Stimulated activated CD4-positive, alpha-beta T cell treated with anti-CD3 and anti-CD28 coated beads, Interleukin-1b, Interleukin-23, amount 100 ng/mL, for 4 hours (primary cell): Measurements from ENCODE around the gene TIMM22.
"Not testable (repeated sequence)": the region's sequence is repeated elsewhere in the genome, so short reads cannot be mapped to it uniquely, and the experiment has no call there.

ENCODE experiments used
- DNase-seq, 2 donors: peaks; one replicate each; pipeline ENCODE4 v3.0.0-alpha.2; 2020; ENCODE audit warnings: low read depth in 2 of 2

The TIMM22 gene

DNA sequence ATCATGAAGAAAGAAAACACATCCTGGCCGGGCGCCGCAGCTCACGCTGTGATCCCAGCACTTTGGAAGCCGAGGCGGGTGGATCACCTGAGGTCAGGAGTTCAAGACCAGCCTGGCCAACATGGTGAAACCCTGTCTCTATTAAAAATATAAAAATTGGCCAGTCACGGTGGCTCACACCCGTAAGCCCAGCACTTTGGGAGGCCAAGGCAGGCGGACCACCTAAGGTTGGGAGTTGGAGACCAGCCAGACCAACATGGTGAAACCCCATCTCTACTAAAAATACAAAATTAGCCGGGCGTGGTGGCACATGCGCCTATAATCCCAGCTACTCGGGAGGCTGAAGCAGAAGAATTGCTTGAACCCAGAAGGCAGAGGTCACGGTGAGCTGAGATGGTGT is 25.1 kb upstream of the TIMM22 start:
- not testable (repeated sequence) for DNase-seq

- no peak for DNase-seq
Measured at GRCh38 chr17:973053-973452, 23.9 kb upstream of the TIMM22 start.

- not testable (repeated sequence) for DNase-seq
Measured at GRCh38 chr17:974778-975177, 22.2 kb upstream of the TIMM22 start.

DNA sequence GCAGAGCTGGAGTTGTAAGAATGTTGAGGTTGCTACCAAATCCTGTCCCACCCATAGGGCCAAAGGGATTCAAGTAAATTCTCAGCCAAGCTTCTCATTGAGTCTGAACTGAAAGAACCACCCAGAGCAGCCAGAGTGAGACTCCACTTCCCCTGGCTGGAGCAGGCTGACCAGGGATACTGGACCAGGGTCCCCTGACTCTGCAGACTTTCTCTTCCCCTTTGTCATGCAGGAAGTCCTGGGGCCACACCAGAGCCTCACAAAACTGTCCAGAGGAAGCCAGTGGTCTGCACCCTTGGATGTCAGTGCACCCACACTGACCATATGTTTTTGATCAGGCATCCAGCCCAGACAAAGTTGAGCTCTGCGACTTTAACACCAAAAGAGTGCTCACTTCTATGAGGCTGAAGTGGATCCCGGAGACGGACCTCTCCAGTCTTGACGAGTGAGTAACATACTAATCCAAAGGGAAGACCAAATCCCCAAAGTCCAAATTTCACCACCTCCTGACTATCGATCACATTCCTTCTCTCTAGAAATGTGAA is 21.5 kb upstream of the TIMM22 start:
- DNase-seq: no peak

DNA sequence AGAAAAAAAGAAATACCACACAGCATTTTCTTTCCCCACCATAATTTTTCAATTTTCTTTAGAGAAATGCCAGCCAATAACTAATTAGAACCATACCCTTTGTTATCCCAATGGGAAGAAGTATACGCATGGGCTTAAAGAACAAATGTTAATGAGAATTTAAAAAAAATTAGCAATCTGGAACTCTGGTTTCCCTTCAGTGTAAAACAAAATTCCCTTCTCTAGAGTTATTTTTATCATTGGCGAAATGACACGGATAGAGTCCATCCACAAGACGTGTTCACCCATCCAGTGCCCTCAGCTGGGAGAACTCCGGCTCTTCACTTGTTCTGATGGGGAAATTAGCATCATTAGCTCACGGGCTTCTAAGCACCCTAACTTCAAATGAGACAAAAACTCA is 20.6 kb upstream of the TIMM22 start:
- no peak for DNase-seq

- DNase-seq: no peak
Measured at GRCh38 chr17:977166-977565, 19.8 kb upstream of the TIMM22 start.

DNA sequence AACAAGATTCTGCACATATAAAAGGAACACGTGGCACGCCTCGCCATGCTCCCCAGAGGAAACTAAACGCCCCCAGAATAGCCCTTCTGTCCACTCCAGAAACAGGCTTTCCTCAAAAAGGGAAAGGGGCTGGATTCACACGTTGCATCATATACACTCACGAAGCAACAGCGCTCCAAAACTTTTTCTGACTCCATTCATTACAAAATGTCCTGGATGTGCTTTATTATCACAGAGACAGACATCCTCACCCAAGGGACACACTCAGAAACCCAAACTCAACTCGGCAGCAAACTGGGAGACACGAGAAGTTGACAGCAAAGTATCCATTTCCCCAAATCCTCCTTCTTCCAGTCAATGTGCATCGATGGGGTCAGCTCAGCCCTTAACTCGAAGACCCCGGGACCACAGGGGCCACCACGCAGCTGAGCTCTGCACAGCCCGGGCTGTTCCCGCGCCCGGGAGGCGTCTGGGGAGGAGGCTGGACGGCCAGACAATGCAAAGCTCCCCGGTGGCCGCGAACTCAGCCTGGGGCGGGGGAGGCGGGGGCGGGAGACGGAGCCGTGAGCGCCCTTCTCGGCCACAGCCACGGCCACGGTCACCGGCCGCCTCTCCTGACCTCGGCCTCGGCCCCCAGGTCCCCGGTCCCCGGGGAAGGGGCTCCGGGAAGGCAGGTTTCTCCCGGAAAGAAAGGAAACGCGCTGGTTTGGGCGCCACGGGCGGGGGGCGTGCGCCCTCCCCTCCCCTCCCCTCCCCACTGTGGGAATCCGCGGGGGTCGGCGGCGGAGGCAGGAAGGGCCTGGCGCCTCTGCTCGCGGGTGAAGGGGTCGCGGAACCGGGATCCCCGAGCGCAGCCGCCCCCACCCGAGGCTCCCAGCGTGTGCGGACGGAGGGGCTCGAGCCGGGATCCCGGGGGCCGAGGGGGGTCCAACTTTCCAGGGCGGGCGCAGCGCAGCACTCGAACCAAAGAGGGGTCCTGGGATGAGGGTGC is 18.5 kb upstream of the TIMM22 start:
- DNase-seq: no peak

- DNase-seq: no peak
Measured at GRCh38 chr17:979212-979538, 17.8 kb upstream of the TIMM22 start.

- peak; percentile 91 to 92 for DNase-seq
Measured at GRCh38 chr17:979539-980405, 17.2 kb upstream of the TIMM22 start, which contains the start of gene NXN. TSS of gene NXN (minus strand) at chr17:979776.

GRCh38 chr17:980406-981291 is 16.3 kb upstream of the TIMM22 start:
- peak; percentile 48 to 63 for DNase-seq

GRCh38 chr17:981292-981658 is 15.7 kb upstream of the TIMM22 start:
- no peak for DNase-seq

- no peak for DNase-seq
Measured at GRCh38 chr17:983921-984320, 13.0 kb upstream of the TIMM22 start.

DNA sequence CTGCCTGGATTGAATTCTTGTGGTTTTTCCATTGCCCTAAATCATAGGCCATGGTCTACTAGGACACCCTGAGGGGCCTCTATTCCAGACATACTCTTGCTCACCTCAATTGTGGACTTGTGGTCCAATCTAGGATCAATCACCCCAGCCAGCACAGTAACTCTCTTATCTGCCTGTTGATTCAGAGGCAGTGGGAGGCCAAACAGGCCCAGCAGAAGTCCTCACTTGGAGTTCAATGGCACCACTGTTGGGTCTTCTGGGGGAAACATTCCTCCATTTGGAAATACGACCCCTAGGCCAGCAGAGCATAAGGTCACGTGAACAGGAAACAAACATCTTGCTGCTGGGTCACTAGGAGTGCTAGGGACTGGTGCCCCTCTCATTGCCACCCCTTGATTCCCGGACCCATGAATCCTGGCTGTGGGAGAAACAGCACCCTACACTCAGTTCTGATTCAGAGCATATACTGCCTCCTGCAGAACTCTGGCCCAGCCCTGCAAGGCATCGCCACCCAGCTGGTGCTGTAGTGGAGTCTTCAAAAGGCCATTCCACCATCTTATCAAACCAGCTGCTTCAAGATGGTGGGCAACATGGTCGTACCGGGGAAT is 10.5 kb upstream of the TIMM22 start:
- no peak for DNase-seq

DNA sequence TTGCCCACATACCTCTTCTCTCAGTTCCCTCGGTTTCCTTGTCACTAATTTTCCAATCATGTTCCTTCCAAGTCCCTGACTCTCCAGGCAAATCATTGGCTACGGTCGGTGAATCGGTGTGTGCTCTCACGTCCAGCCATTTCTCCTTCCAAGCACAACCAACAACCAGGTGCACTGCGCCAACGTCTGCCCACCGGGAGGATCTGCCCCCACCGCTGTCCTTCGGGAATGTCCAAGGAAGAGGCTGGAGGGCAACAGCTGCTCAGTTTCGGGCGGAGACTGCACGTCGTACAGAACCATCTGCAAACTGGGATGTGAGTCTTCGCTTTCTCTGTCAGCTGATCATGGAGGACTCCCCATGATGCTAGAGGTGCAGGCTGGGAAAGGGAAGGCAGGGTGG is 9.0 kb upstream of the TIMM22 start:
- DNase-seq: no peak

DNA sequence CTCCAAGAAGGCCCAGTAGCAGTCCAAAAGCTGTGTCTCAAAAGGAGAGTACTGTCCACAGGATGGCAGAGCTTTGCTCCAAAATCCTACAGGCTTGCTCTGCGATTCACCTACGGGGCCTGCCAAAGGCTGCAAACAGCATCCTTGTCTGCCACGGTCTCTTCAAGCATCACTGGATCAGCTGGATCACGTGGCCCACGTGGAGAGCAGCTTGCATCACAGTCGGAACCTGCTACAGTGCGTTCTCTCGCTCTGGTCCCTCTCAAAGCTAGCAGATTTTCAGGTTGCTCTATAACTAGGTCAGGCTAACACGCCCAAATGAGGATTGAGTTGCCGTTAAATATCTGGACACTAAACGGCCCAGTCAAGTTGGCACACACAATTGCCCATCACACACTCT is 8.4 kb upstream of the TIMM22 start:
- no peak for DNase-seq

DNA sequence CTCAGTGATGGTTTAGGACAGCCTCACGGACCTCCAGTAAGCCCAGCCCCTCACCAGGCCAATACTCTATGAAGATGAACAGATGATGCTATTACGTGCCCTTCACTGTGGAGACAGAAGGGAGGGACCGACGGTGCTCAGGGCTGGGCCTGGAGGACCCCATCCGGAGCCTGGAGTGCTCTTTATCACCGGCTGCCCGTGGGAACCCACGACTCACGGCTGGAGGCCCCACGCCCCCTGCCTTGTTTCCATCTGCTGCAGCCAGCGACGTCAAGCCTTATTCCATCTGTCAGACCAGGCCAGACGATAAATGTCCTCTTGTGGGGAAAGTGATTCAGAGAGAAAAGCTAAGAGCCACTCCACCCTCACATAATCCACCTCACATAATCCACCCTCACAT is 4.0 kb upstream of the TIMM22 start:
- DNase-seq: no peak

- not testable (repeated sequence) for DNase-seq
Measured at GRCh38 chr17:995324-995723, 1.6 kb upstream of the TIMM22 start.

- DNase-seq: no peak
Measured at GRCh38 chr17:998111-998510, 1.2 kb downstream of the TIMM22 start.

DNA sequence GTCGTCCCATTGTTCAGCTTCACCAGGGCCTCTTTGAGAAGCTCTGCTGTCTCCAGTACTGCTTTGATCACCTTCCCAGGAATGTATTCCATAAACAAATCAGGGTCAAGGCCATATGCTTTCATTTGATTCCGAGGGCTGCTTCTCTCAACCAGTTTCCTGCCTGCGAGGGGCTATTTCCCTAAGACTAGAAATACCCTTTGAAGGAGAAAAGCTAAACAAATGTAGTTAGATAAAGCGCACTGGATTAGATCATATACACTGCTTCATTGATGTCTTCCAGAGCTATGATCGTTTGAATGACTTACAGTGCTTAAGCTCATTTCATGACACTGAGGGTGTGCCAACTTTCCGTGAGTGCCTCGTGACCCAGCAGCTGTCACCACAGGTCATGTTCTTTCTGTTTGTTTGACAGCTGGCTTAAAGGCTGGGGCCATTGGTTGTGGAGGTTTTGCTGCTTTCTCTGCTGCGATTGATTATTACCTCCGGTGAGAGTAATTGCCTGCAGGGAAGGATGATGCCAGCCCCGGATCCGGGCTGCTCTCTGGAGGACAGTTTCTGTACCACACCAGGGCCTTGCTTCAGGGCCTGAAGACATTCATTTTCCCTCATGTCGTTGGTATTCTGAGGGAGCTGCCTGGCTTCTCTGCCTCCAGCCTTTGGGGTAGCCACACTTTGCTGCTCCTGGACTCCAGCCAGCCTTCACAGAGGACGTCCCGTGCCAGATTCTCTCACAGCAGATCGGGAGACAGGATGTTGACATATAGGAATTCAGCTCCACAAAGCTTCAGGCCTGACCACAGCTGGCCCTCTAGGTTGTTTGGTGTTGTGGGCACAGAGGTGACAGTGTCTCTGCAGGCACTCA is 3.9 kb downstream of the TIMM22 start:
- no peak for DNase-seq
